NCI-H2196 (cell line): ENCODE data around the gene CRIP2.

ENCODE experiments used
- DNase-seq: peaks from one replicate; lab custom pipeline; 2025; ENCODE audit not compliant: unreplicated experiment; lab: John Stamatoyannopoulos, UW

CRIP2 gene, protein sequence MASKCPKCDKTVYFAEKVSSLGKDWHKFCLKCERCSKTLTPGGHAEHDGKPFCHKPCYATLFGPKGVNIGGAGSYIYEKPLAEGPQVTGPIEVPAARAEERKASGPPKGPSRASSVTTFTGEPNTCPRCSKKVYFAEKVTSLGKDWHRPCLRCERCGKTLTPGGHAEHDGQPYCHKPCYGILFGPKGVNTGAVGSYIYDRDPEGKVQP

DNA sequence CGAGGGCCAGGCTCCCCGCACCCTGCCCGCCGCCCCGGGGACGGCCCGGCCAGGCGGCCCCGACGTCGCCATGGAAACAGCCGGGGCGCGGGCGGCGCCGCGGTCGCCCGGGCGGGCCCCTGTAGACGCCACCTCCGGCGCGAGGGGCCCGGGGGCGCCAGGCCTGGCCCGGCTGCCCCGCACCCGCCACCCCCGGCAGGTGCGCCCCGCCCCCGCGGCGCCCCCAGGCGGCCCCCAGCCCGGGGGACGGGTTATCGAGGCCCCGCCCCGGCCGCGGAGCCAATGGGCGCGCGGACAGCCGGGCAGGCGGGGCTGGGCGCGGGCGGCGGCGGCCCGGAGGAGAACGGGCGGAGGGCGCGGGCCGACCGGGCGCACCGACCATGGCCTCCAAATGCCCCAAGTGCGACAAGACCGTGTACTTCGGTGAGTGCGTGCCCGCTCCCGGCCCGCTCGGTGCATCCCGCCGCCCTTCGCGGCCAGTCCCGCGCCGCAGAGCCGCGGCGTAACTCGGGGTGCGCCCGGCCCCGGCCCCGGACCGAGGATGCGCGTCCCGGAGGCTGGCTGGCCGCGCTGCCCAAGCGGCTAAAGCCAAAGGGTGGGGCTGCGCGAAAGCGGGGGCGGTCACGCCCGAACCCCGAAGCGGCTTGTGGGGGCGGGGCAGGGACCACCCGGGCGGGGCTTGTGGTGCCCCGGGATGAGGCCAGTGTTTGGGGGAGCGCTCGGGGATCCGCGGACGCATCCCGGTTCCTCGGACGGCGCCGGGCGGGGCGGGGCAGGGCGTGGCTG is at the start of gene CRIP2:
TSS of gene CRIP2 (plus strand) at position 339 of the 786 bp plus-strand sequence. CDS start at position 381, 42 bp downstream.
- peak; percentile 61 for DNase-seq

DNA sequence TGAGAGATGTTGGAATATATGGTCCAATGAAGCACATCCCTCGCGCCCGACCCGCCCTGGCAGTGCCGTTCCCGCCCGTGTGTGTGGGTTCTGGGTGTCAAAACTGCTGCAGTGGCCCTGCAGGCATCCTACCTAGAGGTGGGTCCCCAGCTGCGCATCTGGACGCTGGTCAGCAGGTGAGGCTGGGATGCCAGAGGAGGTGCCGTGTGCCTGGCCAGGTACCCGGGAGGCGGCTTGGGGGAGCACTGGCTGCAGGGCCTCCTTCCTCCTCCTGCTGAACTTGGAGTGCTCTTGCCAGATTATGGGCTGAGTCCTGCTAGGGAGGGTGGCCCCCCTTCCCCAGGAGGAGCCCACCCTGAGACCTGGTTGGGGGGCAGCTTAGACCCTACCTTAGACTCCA is 49.8 kb upstream of the CRIP2 start:
- DNase-seq, result no peak

GRCh38 chr14:105425823-105426247 is 48.8 kb upstream of the CRIP2 start:
- DNase-seq, result no peak

DNA sequence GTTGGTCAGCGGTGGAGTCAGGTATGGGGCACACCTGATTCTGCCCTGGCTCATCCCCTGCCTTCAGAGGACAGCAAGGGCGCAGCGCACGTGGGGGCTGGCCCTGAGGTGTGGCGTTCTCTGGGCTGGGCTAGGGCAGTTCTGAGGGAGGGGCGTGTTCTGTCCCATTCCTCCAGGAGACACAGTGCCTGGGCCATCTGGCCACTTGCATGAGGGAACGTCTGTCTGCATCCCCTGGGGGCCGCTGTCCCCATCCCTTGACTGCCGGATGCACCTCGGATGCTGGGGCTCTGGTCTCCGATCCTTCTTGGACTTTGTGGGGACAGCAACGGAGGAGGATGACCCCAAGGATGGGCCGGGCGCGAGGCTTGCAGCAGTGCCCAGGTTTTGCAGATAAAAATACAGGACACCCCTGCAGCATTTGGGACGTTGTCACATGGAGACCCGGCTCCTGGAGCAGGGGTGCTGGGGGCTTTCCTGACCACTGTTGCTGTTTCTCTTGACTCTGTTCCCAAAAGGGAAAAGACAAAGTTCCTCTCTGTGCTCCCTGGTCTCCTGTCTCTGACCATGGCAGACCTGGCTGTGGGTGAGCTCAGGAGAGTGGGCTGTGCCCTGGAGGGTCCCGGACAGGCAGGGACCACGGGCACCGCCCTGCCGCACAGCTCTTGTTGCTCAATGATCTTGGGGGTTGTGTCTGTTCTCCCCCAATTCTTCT is 48.0 kb upstream of the CRIP2 start:
- no peak for DNase-seq

- no peak for DNase-seq
These were observed 47.2 kb upstream of the CRIP2 start for GRCh38 chr14:105427412-105427811.

- no peak for DNase-seq
These were observed 46.6 kb upstream of the CRIP2 start for GRCh38 chr14:105427936-105428485.

- no peak for DNase-seq
These were observed 44.6 kb upstream of the CRIP2 start for GRCh38 chr14:105430042-105430441.

DNA sequence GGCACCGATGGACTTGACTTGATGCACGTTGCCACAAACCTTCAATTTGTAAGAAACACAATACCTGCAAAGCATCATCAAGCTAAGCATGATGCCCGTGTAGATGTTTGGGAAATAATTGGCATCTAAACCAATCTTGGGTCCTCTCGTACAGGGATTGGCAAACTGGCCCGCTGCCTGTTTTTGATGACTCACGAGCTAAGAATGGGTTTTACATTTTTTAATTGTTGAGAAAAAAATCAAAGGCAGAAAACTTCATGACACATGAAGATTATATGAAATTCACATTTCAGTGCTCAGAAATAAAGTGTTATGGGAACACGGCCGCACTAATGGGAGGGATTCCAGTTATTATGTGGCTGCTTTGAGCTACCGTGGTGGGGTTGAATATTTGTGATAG is 44.1 kb upstream of the CRIP2 start:
- DNase-seq, result no peak

GRCh38 chr14:105431256-105431655 is 43.4 kb upstream of the CRIP2 start:
- no peak for DNase-seq

DNA sequence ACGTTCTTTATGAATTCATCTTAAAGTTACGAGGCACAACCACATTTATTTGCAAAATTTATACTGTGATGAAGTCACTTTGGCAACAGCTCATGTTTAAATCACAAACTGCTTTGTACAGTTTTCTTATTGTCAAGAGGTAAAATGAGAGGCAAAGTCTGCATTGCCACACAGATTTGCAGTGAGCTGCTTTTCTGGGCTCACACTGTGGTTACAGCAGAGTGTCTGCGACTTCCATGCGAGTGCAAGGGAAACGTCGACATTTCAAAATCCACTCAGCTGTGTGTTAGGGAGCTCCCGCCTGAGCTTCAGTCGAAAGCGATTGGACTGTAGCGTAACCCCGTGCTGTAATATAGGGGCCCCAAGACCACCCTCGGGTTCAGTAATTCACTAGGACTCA is 42.0 kb upstream of the CRIP2 start:
- no peak for DNase-seq

DNA sequence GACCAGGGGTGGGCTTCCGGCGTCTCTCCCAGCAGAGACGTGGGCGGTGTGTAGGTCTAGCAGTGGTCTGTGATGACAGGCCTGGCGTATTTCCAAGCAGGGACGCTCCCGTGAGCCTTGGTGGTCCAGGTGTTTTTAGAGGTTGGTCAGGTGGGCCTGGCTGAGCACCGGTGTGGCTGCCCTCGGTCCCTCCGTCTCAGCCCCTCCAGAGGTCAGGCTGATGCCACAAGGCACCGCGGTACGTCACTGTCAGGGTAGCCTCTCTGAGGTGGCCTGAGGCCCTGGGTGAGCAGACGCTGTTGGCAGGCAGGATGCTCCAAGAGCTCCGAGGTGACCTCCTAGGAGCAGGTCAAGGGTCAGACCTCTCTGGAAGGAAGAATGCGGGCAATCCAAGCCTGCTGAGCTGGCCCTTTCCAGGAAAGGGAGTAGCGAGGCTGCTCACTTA is 41.4 kb upstream of the CRIP2 start:
- DNase-seq, result no peak

DNA sequence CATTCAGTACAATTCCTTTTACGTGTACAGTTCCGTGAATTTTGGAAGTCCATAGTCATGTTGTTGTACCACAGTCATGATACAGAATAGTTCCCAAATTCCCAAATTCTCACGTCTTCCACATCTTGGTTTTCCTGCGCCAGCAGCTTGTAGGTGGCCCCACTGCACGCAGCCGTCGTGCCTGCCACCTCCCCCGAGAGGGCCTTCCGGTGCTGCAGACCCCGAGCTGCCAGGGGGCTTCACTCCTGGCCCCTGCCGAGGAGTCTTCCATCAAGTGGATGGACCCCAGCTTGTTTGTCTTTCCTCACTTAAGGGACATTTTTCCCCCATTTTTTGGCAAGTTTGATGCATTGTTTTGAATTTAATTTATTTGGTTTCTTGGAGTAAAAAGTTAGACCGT is 38.2 kb upstream of the CRIP2 start:
- DNase-seq, result no peak

DNA sequence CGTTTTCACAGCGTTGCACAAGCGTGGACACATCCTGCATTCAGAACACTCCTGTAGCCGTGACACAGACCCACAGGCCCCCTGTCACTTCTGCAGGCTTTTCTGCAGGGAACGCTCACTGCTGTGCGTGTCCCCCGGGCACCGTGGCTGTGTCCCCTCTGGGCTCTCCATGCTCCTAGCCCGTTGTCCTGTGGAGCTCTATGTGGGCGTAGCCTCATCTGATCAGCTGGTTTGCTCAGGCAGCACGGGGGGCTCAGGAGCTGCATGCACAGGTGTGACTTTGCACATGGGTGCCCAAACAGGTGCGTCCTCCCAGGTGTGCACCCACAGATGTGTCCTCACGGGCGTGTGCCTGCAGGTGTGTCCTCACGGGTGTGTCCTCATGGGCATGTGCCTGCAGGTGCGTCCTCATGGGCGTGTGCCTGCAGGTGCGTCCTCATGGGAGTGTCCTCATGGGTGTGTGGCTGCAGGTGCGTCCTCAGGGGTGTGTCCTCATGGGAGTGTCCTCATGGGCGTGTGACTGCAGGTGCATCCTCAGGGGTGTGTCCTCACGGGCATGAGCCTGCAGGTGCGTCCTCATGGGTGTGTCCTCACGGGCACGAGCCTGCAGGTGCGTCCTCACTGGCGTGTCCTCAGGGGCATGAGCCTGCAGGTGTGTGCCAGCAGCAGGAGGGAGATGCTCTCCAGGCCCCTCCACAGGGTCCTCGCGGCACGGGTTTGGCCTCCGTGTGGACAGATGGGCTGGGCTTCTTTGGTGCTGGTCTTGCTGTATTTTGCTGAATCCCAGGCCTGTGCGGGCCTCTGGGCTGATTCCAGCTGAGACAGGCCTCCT is 37.5 kb upstream of the CRIP2 start:
- DNase-seq, result peak; percentile 1

- no peak for DNase-seq
These were observed 36.7 kb upstream of the CRIP2 start for GRCh38 chr14:105437723-105438500.

DNA sequence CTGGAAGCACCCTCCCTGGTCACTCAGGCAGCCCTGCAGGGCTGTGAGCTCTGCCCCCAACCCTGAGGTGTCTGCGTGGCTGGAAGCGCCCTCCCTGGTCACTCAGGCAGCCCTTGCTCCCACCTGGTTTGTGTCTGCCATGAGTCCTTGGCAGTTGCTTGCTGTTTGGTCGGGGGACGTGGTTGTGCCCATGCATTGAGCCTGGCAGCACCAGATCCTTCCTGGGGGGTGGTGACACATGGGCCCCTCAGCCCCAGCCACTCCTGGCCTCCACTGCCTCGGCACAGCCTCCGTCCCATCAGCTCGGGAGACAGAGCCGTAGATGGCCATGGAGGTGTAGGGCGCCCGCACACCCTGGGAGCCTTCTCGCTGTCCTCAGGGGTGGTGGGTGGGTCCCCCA is 35.4 kb upstream of the CRIP2 start:
- DNase-seq, result no peak

- peak; percentile 39 for DNase-seq
These were observed 34.7 kb upstream of the CRIP2 start for GRCh38 chr14:105439710-105440553.

DNA sequence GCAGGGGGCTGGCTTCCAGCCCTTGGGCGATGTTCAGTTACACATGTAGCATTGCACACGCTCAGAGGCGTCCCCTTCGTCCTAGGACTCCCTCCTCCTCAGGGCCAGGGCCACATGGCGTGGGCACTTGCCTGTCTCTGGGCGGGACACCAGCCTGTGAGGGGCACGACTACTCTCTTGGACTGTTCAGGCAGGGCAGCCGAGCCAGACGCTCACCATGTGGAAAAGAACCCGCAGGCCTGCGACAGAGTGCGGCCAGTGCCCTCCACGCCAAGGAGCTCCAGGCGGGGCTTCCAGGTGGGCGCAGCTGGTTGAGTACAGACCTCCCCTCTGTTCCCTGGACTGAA is 34.1 kb upstream of the CRIP2 start:
- no peak for DNase-seq

- no peak for DNase-seq
These were observed 33.6 kb upstream of the CRIP2 start for GRCh38 chr14:105440992-105441391.

DNA sequence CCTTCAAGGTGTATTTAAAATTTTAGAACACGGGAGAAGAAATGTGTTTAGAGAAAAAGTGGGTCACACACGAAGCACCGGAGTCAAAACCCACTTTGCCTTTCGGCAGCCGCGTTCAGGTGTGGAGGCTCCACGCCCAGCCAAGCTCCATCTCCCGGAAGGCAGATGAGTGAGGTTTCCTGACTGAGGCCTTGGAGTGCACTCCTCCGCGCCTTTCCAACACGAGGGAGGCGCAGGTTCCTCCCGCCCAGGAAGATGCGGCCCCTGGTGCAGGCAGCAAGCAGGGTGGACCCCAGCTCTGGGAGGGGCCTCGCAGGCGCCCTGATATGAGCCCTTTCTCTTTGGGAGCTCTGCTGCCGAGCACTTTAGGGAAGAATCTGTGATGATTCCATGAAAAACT is 32.5 kb upstream of the CRIP2 start:
- DNase-seq, result no peak
